GM12878 (cell line): ENCODE data around the gene PAX2. TPM values are rescaled to one million over a fixed set of nuclear protein-coding genes. Genes with fewer than 3 reads are reported as not detected.

Experiments used
- CBX3 ChIP-seq: fragments of 200-600 bp; sonication (generic); IDR thresholded peaks from 2 replicates; pipeline ENCODE4 v1.6.1; 2016; ENCODE audit warnings: low read depth, borderline replicate concordance
- CHD2 ChIP-seq: IDR thresholded peaks from 2 replicates; pipeline ENCODE4 v1.6.1; 2011; ENCODE audit warnings: low read depth, low read length, improper control_type of control experiment, borderline replicate concordance
- CREM ChIP-seq: IDR thresholded peaks from 2 replicates; pipeline ENCODE4 v1.6.1; 2014; ENCODE audit warnings: antibody characterized with exemption, low read depth
- E2F8 ChIP-seq: fragments of 450-650 bp; IDR thresholded peaks from 2 replicates; pipeline ENCODE4 v1.6.1; 2018; ENCODE audit warnings: mild to moderate bottlenecking, low read depth, moderate library complexity; ENCODE audit not compliant: partially characterized antibody
- EED ChIP-seq: sonication (generic); IDR thresholded peaks from 2 replicates; pipeline ENCODE4 v1.6.1; 2016; ENCODE audit warnings: antibody characterized with exemption, low read depth
- EP300 ChIP-seq, 2 experiments: fragments of 150-350 bp in 1 of 2; IDR thresholded peaks; 2 replicates each; pipeline ENCODE4 v1.6.1; 2011 to 2012; ENCODE audit warnings: low read depth in 2 of 2, low read length in 2 of 2, borderline replicate concordance in 1 of 2, improper control_type of control experiment in 1 of 2, inconsistent platforms in 1 of 2; ENCODE audit not compliant: control insufficient read depth in 1 of 2
- EZH2 ChIP-seq: IDR thresholded peaks from 2 replicates; pipeline ENCODE4 v1.6.1; 2012; ENCODE audit warnings: low read depth, mild to moderate bottlenecking, control low read depth, inconsistent platforms, low read length, borderline replicate concordance; ENCODE audit not compliant: control insufficient read depth
- JUNB ChIP-seq: IDR thresholded peaks from 2 replicates; pipeline ENCODE4 v1.6.1; 2016; ENCODE audit warnings: antibody characterized with exemption, mild to moderate bottlenecking
- MAX ChIP-seq: IDR thresholded peaks from 2 replicates; pipeline ENCODE4 v1.6.1; 2012; ENCODE audit warnings: low read depth, low read length, improper control_type of control experiment
- MTA2 ChIP-seq: fragments of 450-650 bp; IDR thresholded peaks from 2 replicates; pipeline ENCODE4 v1.6.1; 2016; ENCODE audit warnings: low read depth, mild to moderate bottlenecking, moderate library complexity
- MYB ChIP-seq: fragments of 150-350 bp; IDR thresholded peaks from 2 replicates; pipeline ENCODE4 v1.6.1; 2014; ENCODE audit warnings: mild to moderate bottlenecking, low read depth, low read length, borderline replicate concordance
- NFXL1 ChIP-seq: fragments of 450-650 bp; IDR thresholded peaks from 2 replicates; pipeline ENCODE4 v1.6.1; 2017; ENCODE audit warnings: antibody characterized with exemption, mild to moderate bottlenecking, borderline replicate concordance
- NR2F1 ChIP-seq: fragments of 450-650 bp; conservative IDR thresholded peaks from 2 replicates; pipeline ENCODE4 v1.6.1; 2017; ENCODE audit warnings: mild to moderate bottlenecking
- POLR2AphosphoS2 ChIP-seq: IDR thresholded peaks from 2 replicates; pipeline ENCODE4 v1.6.1; 2011; ENCODE audit warnings: low read depth, mild to moderate bottlenecking, low read length, improper control_type of control experiment, moderate library complexity
- RFX5 ChIP-seq: IDR thresholded peaks from 2 replicates; pipeline ENCODE4 v1.6.1; 2011; ENCODE audit warnings: low read depth, low read length, improper control_type of control experiment
- RUNX3 ChIP-seq: IDR thresholded peaks from 2 replicates; pipeline ENCODE4 v1.6.1; 2012; ENCODE audit warnings: low read length, inconsistent platforms
- SMAD1 ChIP-seq: fragments of 450-650 bp; IDR thresholded peaks from 2 replicates; pipeline ENCODE4 v1.6.1; 2018; ENCODE audit warnings: mild to moderate bottlenecking, low read depth; ENCODE audit not compliant: partially characterized antibody
- ZBED1 ChIP-seq: IDR thresholded peaks from 2 replicates; pipeline ENCODE4 v1.6.1; 2016; ENCODE audit warnings: borderline replicate concordance
- polyA plus RNA-seq, 11 experiments: library from polyadenylated mRNA; depleted of rRNA in 4 of 11; unstranded in 6 of 11; stranded (reverse) in 5 of 11; fragments of >200 nt; fragmentation: Nextera tagmentation in 4 of 11; fragmentation: Illumina TruSeq in 1 of 11; extraction: Ambion mirVana in 4 of 11; extraction: Trizol in 1 of 11; gene quantifications; 1 replicate in 1 of 11; 2 replicates in 10 of 11; pipeline versions ENCODE4 v1.2.1 to v1.2.3, GENCODE V29; 2011 to 2016; ENCODE audit warnings: inconsistent platforms in 2 of 11, missing spikeins in 2 of 11, low read depth in 1 of 11
- total RNA-seq, 4 experiments: library from RNA; depleted of rRNA in 3 of 4; stranded (reverse); fragments of >200 nt in 3 of 4; fragmentation: Illumina TruSeq in 1 of 4; extraction: Trizol in 1 of 4; gene quantifications; 2 replicates each; pipeline versions ENCODE4 v1.2.1 to v1.2.3, GENCODE V29; 2013 to 2021
- TF ChIP-seq, protein P1 (sequence below): IDR thresholded peaks from 2 replicates; pipeline ENCODE4 v1.6.1; 2012; ENCODE audit warnings: low read depth, low read length, improper control_type of control experiment
- TF ChIP-seq, protein P2 (sequence below), 3 experiments: IDR thresholded peaks in 2 of 3; conservative IDR thresholded peaks in 1 of 3; 2 replicates each; pipeline ENCODE4 v1.5.1; 2011; ENCODE audit warnings: low read depth in 3 of 3, low read length in 3 of 3, mild to moderate bottlenecking in 3 of 3, control low read depth in 2 of 3, moderate library complexity in 2 of 3, inconsistent platforms in 1 of 3, mixed read lengths in 1 of 3; ENCODE audit not compliant: control insufficient read depth in 2 of 3, insufficient read depth in 1 of 3; ENCODE audit errors: extremely low read depth in 1 of 3
- TF ChIP-seq, protein P3 (sequence below): fragments of 450-650 bp; IDR thresholded peaks from 2 replicates; pipeline ENCODE4 v1.6.1; 2017; ENCODE audit warnings: mild to moderate bottlenecking, moderate library complexity

PAX2 gene
- total and polyA plus RNA-seq, 10 of the 15 experiments (the other 5 are each of a cell fraction or from before 2014, with no cell fraction given) = not detected

DNA sequence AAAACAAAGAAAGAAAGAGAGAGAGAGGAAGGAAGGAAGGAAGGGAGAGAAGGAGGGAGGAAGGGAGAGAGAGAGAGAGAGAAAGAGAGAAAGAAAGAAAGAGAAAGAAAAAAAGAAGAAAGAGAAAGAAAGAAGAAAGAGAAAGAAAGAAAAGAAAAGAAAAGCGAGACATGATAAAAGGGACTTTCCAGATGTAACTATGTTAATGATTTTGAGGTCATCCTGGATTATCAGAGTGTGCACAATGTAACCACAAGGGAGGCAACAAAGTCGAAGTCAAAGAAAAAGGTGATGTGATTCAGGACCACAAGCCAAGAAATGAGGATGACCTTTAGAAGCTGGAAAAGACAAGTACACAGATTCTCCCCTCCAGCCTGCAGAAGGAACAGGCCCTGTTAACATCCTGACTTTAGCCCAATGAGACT is 48.9 kb upstream of the PAX2 start (continued):
- TF ChIP-seq EED (0 out of 2 replicates have a peak, but pooled peaks have one; percentile 41), ZBED1 (no peak), MTA2 (peak; percentile 90), MYB (no peak), POLR2AphosphoS2 (no peak), SMAD1 (no peak), CHD2 (no peak), E2F8 (no peak), EZH2 (no peak), JUNB (peak; percentile 20; the same call in 1 of the 2 replicates), NR2F1 (peak; percentile 88), CREM (no peak), CBX3 (no peak), NFXL1 (no peak), MAX (no peak), RUNX3 (peak; percentile 86), RFX5 (no peak), EP300 (IDR thresholded peaks at IDR 0.05; ENCODE audit: borderline replicate concordance in 1 of 2, control insufficient read depth in 1 of 2, low read depth in 2 of 2, low read length in 2 of 2) (no peak)
- TF ChIP-seq, protein P1, sequence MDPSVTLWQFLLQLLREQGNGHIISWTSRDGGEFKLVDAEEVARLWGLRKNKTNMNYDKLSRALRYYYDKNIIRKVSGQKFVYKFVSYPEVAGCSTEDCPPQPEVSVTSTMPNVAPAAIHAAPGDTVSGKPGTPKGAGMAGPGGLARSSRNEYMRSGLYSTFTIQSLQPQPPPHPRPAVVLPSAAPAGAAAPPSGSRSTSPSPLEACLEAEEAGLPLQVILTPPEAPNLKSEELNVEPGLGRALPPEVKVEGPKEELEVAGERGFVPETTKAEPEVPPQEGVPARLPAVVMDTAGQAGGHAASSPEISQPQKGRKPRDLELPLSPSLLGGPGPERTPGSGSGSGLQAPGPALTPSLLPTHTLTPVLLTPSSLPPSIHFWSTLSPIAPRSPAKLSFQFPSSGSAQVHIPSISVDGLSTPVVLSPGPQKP = no peak
- TF ChIP-seq, protein P2, sequence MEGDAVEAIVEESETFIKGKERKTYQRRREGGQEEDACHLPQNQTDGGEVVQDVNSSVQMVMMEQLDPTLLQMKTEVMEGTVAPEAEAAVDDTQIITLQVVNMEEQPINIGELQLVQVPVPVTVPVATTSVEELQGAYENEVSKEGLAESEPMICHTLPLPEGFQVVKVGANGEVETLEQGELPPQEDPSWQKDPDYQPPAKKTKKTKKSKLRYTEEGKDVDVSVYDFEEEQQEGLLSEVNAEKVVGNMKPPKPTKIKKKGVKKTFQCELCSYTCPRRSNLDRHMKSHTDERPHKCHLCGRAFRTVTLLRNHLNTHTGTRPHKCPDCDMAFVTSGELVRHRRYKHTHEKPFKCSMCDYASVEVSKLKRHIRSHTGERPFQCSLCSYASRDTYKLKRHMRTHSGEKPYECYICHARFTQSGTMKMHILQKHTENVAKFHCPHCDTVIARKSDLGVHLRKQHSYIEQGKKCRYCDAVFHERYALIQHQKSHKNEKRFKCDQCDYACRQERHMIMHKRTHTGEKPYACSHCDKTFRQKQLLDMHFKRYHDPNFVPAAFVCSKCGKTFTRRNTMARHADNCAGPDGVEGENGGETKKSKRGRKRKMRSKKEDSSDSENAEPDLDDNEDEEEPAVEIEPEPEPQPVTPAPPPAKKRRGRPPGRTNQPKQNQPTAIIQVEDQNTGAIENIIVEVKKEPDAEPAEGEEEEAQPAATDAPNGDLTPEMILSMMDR (IDR thresholded peaks at IDR 0.05 in 2 of 3, conservative IDR thresholded peaks at IDR 0.05 in 1 of 3; ENCODE audit: control insufficient read depth in 2 of 3, extremely low read depth in 1 of 3, insufficient read depth in 1 of 3, low read depth in 3 of 3, low read length in 3 of 3) = no peak
- TF ChIP-seq, protein P3, sequence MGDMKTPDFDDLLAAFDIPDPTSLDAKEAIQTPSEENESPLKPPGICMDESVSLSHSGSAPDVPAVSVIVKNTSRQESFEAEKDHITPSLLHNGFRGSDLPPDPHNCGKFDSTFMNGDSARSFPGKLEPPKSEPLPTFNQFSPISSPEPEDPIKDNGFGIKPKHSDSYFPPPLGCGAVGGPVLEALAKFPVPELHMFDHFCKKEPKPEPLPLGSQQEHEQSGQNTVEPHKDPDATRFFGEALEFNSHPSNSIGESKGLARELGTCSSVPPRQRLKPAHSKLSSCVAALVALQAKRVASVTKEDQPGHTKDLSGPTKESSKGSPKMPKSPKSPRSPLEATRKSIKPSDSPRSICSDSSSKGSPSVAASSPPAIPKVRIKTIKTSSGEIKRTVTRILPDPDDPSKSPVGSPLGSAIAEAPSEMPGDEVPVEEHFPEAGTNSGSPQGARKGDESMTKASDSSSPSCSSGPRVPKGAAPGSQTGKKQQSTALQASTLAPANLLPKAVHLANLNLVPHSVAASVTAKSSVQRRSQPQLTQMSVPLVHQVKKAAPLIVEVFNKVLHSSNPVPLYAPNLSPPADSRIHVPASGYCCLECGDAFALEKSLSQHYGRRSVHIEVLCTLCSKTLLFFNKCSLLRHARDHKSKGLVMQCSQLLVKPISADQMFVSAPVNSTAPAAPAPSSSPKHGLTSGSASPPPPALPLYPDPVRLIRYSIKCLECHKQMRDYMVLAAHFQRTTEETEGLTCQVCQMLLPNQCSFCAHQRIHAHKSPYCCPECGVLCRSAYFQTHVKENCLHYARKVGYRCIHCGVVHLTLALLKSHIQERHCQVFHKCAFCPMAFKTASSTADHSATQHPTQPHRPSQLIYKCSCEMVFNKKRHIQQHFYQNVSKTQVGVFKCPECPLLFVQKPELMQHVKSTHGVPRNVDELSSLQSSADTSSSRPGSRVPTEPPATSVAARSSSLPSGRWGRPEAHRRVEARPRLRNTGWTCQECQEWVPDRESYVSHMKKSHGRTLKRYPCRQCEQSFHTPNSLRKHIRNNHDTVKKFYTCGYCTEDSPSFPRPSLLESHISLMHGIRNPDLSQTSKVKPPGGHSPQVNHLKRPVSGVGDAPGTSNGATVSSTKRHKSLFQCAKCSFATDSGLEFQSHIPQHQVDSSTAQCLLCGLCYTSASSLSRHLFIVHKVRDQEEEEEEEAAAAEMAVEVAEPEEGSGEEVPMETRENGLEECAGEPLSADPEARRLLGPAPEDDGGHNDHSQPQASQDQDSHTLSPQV = no peak
